Skeletal muscle cell (primary cell): ENCODE results near the gene SMPD1.

Experiments
- DNase-seq: peaks from one replicate; pipeline ENCODE4 v3.0.0-alpha.2; 2010; ENCODE audit warnings: low read depth
- H3K4me3 ChIP-seq: 2 replicates; pipeline ENCODE4 v1.5.1; 2011; ENCODE audit warnings: low read depth, mild to moderate bottlenecking, control low read depth, low read length, moderate library complexity

Gene SMPD1

GRCh38 chr11:6389905-6390717, at the start of gene SMPD1:
SMPD1 (plus strand) TSS chr11:6390474; CDS start chr11:6390599, 125 bp downstream.
- peak within 1 kb of the TSS; percentile 76 for H3K4me3 ChIP-seq
- DNase-seq: peak; percentile 40

DNA sequence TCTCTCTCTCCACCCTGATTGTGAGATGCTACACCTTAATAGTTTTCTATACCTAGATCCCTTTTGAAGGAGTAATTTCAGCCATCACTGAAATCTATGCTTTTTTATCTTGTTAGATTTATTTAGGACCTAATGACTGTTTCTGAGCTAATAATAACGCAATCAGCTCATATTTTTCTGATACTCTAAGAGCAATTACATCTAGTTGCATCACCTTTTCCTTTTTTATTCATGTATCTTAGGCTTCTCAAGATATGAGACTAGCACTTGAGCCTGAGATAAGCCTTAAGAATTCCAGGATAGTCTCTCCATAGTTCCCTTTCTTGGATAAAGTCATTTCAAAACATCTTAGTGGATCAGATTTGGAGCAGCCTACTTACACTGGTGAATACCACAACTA, 44.9 kb upstream of the SMPD1 start:
- H3K4me3 ChIP-seq: no peak overlapping the region
- DNase-seq: no peak

DNA sequence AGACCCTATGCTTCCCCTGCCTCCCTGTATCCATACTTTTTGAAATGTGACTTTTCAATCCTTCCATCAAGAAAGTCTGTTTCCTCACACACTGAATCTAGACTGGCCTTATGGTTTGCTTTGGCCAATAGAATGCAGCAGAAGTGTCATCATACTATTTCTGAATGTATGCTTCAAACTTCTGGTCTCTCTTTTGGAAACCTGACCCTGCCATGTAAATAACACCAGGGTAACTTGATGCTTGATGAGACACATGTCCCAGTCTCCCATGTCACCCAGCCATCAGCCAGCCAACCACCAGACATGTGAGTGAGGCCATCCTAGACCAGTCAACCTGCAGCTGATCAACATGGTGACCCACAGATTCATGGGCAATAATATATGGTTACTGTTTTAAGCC, 40.2 kb upstream of the SMPD1 start:
- no peak overlapping the region for H3K4me3 ChIP-seq
- no peak for DNase-seq

GRCh38 chr11:6350486-6350885, 39.8 kb upstream of the SMPD1 start:
- no peak overlapping the region for H3K4me3 ChIP-seq
- DNase-seq: no peak

GRCh38 chr11:6351782-6352382, 38.4 kb upstream of the SMPD1 start:
- H3K4me3 ChIP-seq: no peak overlapping the region
- no peak for DNase-seq

- no peak overlapping the region for H3K4me3 ChIP-seq
- DNase-seq: no peak
These were observed 36.8 kb upstream of the SMPD1 start for GRCh38 chr11:6353367-6353987.

GRCh38 chr11:6354651-6355485, 35.4 kb upstream of the SMPD1 start:
- no peak for DNase-seq
- H3K4me3 ChIP-seq: no peak overlapping the region

GRCh38 chr11:6356503-6357055, 33.7 kb upstream of the SMPD1 start:
- no peak for DNase-seq
- no peak overlapping the region for H3K4me3 ChIP-seq

DNA sequence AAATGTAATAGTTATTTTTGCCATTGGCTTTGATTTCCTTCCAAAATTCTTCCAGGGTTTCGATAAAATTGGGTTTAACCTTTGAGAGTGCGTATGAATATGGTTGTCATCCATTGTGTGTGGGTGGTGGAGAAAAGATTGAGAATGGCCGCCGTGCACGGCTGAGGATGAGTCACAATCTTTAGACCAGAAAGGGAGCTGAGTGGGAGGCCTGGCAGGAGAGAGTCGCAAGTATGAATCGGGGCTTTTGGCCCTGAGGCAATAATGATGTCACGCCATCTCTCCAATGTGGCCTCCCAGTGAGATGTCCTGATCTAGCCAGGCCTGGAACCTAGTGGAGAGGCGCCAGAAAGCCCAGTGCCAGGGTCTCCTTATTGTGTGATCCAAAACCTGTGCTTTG, 33.1 kb upstream of the SMPD1 start:
- no peak overlapping the region for H3K4me3 ChIP-seq
- DNase-seq: peak; percentile 82

DNA sequence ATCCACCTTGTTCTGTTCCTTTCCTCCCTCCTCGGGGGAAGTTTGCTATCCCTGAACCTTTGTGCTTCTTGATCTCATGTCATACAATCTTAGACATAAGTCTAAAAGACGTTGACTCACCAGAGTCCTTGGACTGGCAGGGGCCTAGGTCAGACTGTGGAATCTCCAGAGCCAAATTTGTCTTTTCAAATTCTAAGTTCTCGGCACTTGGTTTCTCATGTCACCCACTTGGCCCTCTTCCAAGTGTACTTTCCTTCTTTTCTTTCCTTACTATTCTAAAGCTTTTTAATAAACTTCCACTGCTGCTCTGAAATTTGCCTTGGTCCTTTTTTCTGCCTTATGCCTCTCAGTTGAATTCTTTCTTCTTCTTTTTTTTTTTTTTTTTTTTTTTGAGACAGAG, 30.1 kb upstream of the SMPD1 start:
- no peak for DNase-seq
- no peak overlapping the region for H3K4me3 ChIP-seq

- H3K4me3 ChIP-seq: no peak overlapping the region
- DNase-seq: no peak
These were observed 27.9 kb upstream of the SMPD1 start for GRCh38 chr11:6362185-6362872.

GRCh38 chr11:6362873-6363678, 27.2 kb upstream of the SMPD1 start:
- no peak overlapping the region for H3K4me3 ChIP-seq
- peak; percentile 38 for DNase-seq

DNA sequence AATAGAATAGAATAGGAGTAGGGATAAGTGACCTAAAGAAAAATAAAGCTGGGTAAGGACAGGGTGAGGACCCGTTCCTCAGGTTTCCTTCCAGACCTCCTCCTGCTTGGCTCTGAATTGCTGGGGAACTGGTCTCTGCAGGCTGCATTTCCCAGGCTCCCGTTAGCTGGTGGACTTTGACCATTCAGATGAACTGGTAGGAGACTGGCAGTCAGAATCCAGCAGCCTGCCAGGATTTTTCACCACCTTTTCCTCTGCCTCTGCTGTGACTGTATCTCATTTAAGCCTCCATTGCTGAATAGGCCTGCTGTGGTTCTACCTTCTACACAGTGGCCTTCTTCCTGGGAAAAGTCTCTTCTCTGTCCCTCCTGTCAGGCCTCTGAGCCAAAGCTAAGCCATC, 24.6 kb upstream of the SMPD1 start:
- no peak overlapping the region for H3K4me3 ChIP-seq
- DNase-seq: no peak

DNA sequence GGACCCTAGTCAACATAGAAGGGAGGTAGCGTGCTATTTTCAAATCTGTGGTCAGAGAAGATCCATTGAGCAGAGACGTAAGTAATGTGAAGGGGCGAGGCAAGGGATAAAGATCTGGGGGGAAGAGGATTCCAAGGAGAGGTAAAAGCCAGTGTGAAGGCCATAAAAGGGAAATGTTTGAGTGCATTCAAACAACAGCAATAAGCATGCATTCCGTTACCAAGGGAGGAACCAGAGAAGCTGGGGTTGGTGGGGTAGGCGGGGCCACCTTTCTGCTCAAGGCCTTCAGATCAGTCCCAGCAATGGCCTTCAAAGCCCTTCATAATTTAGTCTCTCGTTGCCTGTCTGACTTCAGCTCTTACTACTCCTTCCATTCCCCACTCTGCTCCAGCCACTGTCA, 18.4 kb upstream of the SMPD1 start:
- no peak for DNase-seq
- H3K4me3 ChIP-seq: no peak overlapping the region

DNA sequence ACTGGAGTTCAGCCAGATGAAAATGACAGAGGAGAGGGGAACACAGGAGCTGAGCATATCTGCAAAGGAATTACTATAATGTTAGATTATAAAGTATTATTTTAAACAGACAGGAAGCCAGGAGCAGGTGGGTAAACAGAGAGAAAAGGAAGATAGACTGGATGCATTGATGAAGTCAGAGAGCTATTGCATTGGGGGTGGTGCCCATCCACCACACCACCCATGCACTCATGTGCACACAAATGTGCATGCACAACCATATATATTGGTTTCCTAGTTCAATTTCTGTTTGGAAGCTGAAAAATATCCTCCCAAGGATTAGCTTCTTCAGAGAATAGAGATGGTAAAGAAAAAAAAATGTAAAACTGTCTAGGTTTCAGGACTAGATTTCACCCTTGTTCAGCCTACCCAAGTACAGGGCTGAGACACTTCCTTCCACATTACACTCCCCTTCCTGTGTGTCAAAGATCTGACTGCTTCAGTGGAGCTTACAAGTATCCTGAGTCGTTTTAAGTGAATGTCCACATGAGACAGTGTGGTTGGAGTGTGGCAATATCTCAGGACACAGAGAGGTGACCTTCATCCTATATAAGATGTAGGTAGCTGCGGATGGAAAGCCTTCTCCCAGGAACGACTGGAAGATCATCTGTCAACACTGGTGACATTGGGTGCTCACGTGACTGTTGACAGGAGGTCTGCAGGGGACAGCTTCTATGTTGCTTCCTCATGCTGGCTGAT, 12.2 kb upstream of the SMPD1 start:
- no peak for DNase-seq
- no peak overlapping the region for H3K4me3 ChIP-seq

DNA sequence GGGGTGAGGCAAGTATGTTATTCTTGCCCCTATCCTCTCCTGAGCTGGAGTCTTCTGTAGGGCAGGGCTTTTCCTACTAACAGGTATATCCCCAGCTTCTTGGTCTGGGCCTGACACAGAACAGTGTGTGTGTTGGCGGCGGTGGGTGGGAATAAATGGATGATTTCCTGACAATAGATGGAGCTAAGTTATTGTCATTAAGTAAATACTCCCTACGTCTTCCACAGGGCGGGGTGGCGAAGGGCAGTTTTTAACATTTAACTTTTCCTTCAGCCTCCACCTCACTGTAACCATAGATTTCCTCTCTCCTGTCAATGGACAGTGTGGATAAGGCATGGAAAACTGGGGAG, 11.7 kb upstream of the SMPD1 start:
- no peak for DNase-seq
- no peak overlapping the region for H3K4me3 ChIP-seq

GRCh38 chr11:6385046-6385777, 5.1 kb upstream of the SMPD1 start:
- no peak overlapping the region for H3K4me3 ChIP-seq
- no peak for DNase-seq
